ENCODE results near the gene GLI1. TPM values are rescaled to one million over a fixed set of nuclear protein-coding genes. Genes with fewer than 3 reads are reported as not detected.

The GLI1 gene
- total RNA-seq, 2 donors from 2014 or later = 0.97 to 1.2 TPM

DNA sequence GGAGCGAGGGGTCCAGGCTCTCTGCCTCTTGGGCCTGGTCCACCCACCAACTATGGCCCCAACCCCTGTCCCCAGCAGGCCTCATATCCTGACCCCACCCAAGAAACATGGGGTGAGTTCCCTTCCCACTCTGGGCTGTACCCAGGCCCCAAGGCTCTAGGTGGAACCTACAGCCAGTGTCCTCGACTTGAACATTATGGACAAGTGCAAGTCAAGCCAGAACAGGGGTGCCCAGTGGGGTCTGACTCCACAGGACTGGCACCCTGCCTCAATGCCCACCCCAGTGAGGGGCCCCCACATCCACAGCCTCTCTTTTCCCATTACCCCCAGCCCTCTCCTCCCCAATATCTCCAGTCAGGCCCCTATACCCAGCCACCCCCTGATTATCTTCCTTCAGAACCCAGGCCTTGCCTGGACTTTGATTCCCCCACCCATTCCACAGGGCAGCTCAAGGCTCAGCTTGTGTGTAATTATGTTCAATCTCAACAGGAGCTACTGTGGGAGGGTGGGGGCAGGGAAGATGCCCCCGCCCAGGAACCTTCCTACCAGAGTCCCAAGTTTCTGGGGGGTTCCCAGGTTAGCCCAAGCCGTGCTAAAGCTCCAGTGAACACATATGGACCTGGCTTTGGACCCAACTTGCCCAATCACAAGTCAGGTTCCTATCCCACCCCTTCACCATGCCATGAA lies 11.5 kb downstream of the GLI1 start:
- no peak for DNase-seq
- no peak for ATAC-seq
- intact Hi-C loops (cut with DNase I) = no loop called here

DNA sequence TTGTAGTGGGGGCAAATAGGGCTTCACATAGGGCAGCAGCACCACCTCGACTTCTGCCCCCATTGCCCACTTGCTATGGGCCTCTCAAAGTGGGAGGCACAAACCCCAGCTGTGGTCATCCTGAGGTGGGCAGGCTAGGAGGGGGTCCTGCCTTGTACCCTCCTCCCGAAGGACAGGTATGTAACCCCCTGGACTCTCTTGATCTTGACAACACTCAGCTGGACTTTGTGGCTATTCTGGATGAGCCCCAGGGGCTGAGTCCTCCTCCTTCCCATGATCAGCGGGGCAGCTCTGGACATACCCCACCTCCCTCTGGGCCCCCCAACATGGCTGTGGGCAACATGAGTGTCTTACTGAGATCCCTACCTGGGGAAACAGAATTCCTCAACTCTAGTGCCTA lies 12.1 kb downstream of the GLI1 start:
- DNase-seq = no peak
- ATAC-seq = no peak
- intact Hi-C loops (cut with DNase I) = no loop called here

DNA sequence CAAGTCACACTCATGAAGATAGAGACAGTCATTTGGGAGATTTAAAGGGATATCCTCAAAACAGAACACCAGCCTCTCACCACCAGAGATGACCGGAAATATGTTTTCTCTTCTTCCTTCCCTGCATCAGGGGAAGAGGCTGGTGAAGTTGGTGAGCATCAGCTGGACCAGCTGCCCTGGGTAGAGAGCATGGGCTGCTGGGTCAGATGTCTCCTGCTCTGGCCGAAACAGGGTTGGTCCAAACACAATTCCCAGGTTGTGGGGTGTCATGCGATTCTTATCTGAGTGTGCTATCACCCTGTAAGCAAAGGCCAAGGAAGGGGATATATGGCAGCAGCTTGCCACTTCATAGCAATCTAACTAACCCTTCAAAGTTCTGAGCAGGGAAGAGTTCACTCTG lies 12.8 kb downstream of the GLI1 start:
- DNase-seq (no peak), ATAC-seq (no peak)
- intact Hi-C loops (cut with DNase I) = no loop called here

DNA sequence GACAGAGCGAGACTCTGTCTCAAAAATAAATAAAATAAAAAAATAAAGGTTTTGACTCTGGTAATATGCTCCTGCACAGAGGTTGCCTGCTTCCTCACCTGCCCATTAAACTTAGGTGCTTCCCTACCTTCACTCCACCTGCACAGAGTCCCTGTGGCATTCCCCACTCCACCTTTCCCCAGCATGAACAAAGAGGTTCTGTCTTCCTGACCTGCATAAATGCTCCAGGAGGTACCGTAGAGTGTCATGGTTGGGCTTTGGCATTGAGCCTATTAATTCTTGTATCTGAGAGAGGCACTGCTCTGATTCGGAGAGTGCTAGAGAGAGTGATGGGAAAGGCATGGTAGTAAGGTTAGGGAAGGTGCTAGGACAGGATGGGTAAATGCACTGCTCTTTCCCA lies 13.8 kb downstream of the GLI1 start:
- ATAC-seq (no peak), DNase-seq (no peak)
- intact Hi-C loops (cut with DNase I) = no loop called here

DNA sequence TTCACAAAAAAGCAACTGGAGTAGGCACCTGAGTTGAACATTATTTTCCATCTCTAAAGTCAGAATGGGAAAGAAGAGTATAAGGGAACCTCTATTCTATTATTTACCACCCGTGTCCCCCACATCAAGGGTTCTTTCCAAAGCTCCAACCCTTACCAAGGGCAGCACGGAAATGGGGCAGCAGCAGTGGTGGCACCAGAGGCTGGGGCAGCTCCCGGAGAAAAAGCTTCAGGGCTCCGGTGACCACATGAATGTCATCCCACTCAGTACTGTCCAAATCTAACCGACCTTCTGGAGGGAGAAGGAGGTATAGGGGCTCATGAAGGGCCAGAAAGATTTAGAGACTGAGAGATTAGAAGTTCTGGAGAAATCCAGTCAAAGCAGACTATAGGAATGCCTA lies 14.3 kb downstream of the GLI1 start:
- ATAC-seq = no peak
- intact Hi-C loops (cut with DNase I) = no loop called here
- no peak for DNase-seq

DNA sequence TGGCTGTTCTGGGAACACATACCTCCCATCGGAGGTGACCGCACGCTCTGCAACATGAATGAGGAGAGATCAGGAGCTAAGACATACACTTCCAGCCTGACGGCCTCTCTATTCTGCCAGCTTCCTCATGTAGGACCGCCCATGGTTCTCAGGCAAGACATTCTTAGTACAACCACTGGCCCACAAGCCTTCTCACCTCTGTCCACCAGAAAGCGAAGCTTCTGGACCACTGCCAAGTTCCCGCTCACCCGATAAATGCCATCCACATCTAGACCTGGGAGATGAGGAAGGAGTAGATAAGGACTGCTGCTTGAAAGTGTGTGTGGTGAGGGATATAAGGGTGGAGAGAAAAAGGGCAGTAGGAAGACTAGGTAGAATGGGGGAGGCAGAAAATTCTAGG lies 14.8 kb downstream of the GLI1 start:
- intact Hi-C loops (cut with DNase I) = no loop called here
- ATAC-seq (no peak), DNase-seq (no peak)

DNA sequence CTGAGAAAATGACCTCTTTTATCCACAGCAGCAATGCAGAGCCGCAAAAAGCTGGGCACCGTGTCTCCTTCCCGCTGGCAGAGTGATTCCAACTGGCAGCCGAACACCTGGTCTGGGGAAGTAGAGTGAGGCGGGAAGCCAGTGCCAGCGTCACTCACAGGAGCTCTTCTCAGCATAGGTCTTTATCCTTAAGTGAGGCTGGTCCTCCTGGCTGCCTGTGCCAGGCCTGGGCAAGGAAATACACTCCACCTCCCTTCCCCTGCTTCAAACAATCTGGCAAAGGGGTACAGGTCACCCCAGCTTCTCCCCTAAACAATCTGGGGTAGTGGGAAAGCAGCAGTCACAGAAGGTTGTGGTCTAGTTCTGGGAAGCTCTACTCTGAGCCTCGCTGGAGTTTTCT lies 15.3 kb downstream of the GLI1 start:
- intact Hi-C loops (cut with DNase I) = no loop called here
- ATAC-seq = no peak
- no peak for DNase-seq

DNA sequence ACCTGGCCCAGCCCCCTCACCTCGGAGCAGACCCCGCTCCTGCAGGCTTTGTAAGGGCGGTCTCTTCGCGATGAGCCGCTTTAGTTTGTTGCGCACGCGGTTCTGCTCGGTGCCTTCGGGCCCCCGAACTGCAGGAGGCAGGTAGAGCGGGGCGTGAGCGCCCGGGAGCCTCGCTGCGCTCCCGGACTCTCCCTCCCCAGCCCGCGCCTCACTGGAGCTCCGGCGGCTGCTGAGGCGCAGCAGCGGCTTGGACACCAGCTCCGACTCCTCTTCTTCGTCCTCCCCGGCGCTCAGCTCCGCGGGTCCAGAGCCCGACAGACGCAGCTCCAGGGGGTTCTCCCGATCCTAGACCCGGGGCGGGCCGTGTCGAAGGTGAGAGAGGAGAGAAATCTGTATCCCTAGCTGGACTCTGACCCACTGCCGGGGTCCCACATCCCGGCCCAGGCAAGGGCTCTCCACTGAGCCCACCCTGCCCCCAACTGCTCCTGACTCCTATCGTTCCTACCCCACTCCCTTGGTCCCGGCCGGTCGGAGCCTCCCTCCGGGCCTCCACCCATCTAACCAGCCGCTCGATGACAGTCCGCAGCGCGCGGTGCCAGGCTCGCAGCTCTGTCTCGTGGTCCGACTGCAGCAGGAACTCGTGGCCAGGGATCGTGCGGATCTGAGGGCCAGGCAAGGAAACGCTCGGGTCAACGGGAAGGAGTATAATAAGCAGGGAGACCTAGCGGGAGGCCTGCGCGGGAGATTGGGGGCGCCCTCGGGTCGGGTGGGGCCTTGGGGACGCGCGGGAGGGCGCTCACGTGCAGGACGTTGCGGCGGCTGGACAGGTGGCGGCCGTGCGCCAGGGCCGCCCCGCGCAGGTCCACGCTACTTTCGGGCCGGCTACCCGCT lies 15.9 kb downstream of the GLI1 start:
- intact Hi-C loops (cut with DNase I) = no loop called here
- ATAC-seq (peak; percentile 40 to 42), DNase-seq (peak; percentile 48)

DNA sequence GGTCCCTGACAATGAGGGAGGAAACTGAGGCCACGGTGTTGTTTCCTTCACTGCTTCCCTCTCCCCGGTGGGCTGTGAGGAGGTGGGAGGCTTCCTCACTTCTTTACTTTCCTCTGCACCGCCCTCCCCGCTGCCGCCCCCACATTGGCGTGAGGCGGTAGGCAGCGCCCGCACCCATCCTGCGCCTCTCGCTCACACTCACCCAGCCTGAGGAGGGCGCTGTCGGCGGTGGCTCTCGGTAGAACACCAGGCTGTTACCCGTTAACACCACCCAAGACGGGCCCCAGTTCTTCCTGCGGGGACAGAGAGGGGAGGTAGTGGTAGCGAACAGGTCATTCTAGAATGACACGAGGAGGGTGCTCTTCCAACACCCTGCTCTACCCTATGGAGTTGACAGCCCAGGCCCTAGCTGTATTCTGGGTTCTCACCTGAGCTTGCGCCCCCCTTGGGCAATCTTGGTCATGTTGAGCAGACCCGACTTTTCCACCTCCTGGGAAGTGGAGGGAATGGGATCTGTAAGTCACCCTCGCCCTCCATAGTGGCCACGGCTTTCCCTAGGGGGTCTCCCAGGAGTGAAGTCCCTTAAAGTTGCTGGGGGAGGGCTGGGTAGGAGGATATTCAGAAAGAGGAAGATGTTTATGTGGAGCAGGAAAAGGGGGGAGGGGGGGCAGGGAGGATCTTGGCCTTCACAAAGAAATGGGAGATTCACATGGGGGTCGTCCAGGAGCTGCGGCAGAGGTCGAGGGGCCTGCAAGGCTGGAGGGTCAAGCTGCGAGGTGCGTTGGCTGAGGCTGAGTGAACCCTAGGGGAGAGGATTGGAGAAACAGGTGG lies 16.8 kb downstream of the GLI1 start:
- intact Hi-C loops (cut with DNase I) = no loop called here
- DNase-seq (no peak), ATAC-seq (peak; percentile 4 to 13)

DNA sequence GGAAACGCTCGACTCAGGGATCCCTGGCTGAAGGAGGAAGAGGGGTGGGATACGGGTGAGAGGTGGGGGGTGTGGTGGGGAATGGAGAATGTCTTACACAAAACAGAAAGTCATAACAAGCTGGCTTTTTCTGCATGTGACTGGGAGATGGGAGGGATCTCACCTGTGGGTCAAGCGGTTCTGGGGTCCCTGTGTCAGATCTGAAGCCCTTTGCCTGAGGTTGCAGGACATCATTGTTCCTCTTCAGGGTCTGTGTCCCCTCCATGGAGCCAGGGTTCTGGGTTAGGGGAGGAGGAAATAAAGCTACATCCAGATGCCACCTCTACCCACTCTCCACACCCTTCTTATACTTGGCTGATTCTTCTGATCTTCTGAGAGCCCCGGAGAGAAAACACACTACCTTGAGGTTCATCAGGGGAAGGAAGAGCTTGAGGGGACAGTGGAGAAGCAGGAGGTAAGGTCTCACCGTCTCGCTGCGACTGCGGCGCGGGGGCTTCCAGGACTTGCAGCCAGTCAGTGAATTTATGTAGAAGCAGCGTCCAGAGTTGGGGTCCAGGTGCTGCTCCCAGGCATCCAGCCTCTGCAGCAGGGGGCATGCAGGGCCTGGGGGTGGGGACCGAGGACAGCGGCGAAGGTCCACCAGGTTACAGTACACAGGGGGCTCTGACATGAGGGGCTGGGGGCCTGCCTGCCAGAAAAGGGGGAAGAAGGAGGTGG lies 17.6 kb downstream of the GLI1 start:
- intact Hi-C loops (cut with DNase I) = no loop called here
- ATAC-seq (no peak), DNase-seq (no peak)

DNA sequence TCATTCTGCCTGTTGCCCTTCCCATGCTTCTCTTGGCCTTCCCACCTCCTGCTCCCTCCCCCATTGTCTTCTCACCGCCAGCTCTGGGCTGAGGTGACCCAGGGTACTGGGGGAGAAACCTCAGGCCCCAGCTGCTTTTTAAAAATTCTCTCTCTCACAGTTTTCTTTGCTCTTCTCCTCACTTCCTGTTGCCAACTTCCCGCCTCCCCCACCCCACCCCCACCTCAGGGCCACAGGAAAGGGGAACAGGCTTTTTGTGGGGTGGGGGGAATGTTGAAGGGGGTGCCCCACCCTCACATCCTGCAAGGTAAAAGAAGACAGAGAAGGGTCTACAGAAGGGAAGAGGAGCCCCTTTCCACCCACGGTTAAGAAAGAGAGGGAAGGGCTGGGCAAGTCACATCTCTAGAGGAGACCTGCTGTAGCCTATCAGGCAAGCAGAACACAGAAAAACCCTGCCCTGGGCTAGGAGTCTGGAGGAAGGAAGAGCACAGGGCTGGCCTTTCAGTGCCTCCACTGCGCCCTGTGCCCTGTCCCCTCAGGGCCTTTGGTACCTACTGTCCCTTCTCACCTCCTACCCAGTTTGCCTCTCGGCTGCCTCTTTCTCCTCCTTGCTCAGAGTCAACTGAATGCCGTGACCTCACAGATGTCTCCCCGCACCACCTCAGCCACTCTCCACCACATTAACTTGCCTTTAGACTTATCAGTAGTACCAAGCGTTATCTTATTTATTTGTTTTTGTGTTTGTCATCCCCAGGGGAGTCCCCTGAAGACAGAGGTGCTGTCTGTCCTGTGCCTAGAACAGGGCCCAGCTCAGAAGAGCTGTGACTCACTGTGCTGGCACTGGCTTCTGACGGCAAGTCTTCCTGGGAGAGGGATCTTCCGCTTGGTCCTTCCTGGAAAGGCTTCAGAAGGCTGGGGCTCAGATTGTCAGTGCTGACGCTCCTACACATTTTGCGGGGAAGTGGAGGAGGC lies 18.4 kb downstream of the GLI1 start:
- peak; percentile 16 to 56 for ATAC-seq
- intact Hi-C loops (cut with DNase I) = no loop called here
- no peak for DNase-seq

DNA sequence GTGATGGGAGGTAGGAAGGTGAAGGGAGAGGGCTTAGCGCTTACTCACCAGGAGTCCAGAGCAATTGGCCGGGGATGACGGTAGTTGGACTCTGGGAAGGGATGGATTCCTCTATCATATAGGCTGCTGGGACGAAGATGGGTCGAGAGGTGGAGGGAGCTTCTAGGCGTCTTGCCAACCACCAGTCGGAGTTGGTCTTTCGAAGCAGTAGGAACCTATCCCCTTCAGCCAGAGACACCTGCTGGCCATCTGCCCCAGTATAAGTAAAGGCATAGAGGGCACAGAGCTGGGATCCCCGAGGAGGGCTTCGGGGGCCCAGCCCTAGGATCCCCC lies 19.4 kb downstream of the GLI1 start:
- no peak for DNase-seq
- intact Hi-C loops (cut with DNase I) = no loop called here

DNA sequence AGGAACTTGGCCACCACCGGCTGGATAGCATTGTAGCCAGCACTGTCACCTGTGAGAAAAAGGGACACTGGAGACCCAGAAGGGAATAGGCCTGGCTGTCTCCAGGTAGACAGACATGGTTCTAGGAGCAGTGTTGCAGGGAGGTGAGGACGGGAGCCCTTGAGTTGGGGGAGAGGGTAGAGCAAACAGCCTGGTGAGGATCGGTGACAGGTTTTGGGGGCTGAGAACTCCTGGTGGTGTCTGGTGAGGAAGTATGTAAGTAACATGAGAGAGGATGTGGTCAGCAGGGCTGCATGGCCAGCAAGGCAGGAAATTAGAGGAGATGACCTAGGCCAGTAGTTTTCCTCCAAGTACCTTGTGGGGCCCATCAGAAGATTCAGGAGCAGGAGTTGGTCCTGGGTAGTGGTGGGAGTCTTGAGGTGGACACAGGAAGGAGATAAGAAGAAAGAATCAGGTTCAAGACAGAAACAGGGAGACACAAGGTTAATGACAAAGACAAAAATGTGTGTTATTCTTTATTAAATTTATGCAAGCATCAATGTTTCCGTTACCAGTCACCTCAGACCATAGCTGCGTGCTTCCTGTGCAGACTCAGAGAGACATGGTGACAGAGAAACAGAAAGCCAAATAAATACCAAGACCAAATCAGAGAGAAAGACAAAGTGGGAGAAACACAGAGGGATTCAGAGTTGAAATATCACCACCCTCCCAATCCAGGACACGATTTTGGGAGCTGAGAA lies 20.0 kb downstream of the GLI1 start, which contains the start of gene ARHGAP9:
Gene ARHGAP9, minus strand, starts transcription at position 491 of the 740 bp plus-strand sequence. Its CDS starts 460 bp downstream, at position 31.
- peak in 1 of 2 donors; percentile 31 for ATAC-seq
- intact Hi-C loops (cut with DNase I) = no loop called here
- DNase-seq = no peak

More for the DNA sequence above, 19.4 kb downstream of the GLI1 start:
- no peak for ATAC-seq

DNA sequence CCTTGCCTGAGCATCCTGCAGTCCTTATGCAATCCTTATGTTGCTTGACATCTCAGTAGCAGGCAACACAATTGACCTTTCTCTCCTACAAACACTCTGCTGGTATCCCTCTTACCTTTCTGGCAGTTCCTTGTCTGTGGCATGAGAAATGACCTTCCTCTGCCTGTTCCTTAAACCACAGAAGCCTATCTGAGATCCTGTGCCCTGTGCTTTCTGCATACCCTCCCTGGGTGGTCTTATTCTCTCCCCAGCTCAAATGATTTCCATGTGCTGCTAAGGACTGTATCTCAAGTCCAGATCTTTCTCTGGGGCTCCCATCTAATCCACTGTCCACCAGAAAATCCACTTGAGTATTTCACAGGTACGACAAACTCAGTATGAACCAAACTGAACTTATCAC lies 22.1 kb downstream of the GLI1 start:
- DNase-seq (no peak), ATAC-seq (no peak)
- intact Hi-C loops (cut with DNase I) = no loop called here

DNA sequence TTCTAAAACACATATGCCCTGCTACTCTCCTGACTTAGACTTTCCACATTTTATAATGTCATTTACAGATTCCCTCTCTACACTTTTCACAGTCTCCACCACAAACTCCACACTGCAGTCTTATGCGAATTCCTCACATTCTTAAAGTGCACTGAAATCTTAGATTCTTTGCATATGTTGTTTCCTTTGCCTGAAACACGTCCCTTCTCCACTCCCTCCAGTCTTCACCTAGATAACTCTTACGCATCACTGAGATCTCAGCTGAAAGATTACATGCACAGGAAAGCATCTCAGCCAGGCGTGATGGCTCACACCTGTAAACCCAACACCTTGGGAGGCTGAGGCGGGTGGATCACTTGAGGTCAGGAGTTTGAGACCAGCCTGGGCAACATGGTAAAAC lies 23.9 kb downstream of the GLI1 start:
- intact Hi-C loops (cut with DNase I) = no loop called here
- DNase-seq (no peak), ATAC-seq (no peak)

DNA sequence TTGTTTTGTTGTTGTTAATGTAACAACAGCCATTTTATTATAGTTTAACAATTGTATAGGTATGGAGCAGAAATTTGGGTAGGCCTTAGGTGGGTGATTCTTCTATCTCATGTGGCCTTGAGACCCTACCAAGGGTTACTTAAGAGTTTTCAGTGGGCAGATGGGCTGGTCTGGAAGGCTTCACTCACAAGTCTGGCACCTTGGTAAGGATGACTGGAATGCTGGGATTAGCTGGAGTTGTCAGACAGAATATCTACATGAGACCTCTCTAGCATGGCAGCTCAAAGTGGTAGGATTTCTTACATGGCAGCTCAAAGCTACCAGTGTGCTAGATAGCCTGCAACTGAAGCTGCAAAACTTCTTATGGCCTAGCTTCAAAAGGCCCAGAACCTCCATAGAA lies 26.1 kb downstream of the GLI1 start:
- no peak for DNase-seq
- intact Hi-C loops (cut with DNase I) = no loop called here
- no peak for ATAC-seq

DNA sequence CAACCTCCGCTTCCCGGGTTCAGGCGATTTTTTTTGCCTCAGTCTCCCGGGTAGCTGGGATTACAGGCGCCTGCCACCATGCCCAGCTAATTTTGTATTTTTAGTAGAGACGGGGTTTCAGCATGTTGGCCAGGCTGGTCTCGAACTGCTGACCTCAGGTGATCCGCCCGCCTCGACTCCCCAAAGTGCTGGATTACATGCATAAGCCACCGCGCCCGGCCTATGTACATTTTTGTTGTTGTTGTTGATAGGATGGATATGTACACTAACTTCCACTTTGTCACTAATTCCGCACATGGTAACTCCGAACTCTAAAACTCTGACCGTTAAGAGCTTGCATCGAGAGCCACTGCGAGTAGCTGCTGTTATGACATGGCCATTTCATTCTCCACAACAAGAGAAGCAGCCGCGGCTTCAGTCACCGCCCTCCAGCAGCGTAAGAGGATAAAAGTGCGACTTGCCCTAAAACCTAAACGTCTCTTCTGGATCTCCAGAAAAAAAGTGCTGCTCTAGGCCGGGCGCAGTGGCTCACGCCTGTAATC lies 27.5 kb downstream of the GLI1 start:
- DNase-seq = no peak
- intact Hi-C loops (cut with DNase I) = no loop called here
- ATAC-seq = no peak
